HEK293T (cell line): Measurements from ENCODE around the gene ATP10A.
"Not testable (repeated sequence)": the region's sequence is repeated elsewhere in the genome, so short reads cannot be mapped to it uniquely, and the experiment has no call there.

Experiments used
- CTCF ChIA-PET: fragments of 350-600 bp; formaldehyde crosslinking; extraction: SDS; loops from one replicate; lab custom pipeline; 2021; ENCODE audit warnings: antibody characterized with exemption, inconsistent platforms; lab: Yijun Ruan, JAX
- POLR2A ChIA-PET: fragments of 350-600 bp; formaldehyde crosslinking; extraction: SDS; loops from one replicate; lab custom pipeline; 2020; ENCODE audit warnings: antibody characterized with exemption, inconsistent platforms; lab: Yijun Ruan, JAX
- DNase-seq: peaks from one replicate; pipeline ENCODE4 v3.0.0; 2012; ENCODE audit warnings: mixed read lengths; ENCODE audit errors: extremely low spot score
- ARNT ChIP-seq: fragments of 450-650 bp; IDR thresholded peaks from 2 replicates; pipeline ENCODE4 v1.6.1; 2017; ENCODE audit warnings: mild to moderate bottlenecking
- BHLHE40 ChIP-seq: fragments of 450-650 bp; IDR thresholded peaks from 2 replicates; pipeline ENCODE4 v1.6.1; 2016; ENCODE audit warnings: mild to moderate bottlenecking, moderate library complexity, borderline replicate concordance
- CTBP1 ChIP-seq: fragments of 450-650 bp; IDR thresholded peaks from 2 replicates; pipeline ENCODE4 v1.6.1; 2016; ENCODE audit warnings: borderline replicate concordance
- ELF4 ChIP-seq: fragments of 450-650 bp; IDR thresholded peaks from 2 replicates; pipeline ENCODE4 v1.6.1; 2017; ENCODE audit warnings: antibody characterized with exemption
- FOXA1 ChIP-seq: fragments of 450-650 bp; IDR thresholded peaks from 2 replicates; pipeline ENCODE4 v1.6.1; 2016; ENCODE audit warnings: mild to moderate bottlenecking
- FOXK2 ChIP-seq: fragments of 450-650 bp; IDR thresholded peaks from 2 replicates; pipeline ENCODE4 v1.6.1; 2016; ENCODE audit warnings: mild to moderate bottlenecking
- FOXM1 ChIP-seq: fragments of 450-650 bp; IDR thresholded peaks from 2 replicates; pipeline ENCODE4 v1.6.1; 2017; ENCODE audit warnings: mild to moderate bottlenecking, borderline replicate concordance
- HDGF ChIP-seq: fragments of 450-650 bp; IDR thresholded peaks from 2 replicates; pipeline ENCODE4 v1.6.1; 2017; ENCODE audit warnings: antibody characterized with exemption, borderline replicate concordance
- L3MBTL2 ChIP-seq: fragments of 450-650 bp; conservative IDR thresholded peaks from 2 replicates; pipeline ENCODE4 v1.6.1; 2016; ENCODE audit warnings: mild to moderate bottlenecking
- LEF1 ChIP-seq: fragments of 450-650 bp; IDR thresholded peaks from 2 replicates; pipeline ENCODE4 v1.6.1; 2017; ENCODE audit warnings: mild to moderate bottlenecking, borderline replicate concordance
- NFRKB ChIP-seq: fragments of 450-650 bp; IDR thresholded peaks from 2 replicates; pipeline ENCODE4 v1.6.1; 2016; ENCODE audit warnings: mild to moderate bottlenecking, moderate library complexity
- SP1 ChIP-seq: fragments of 450-650 bp; IDR thresholded peaks from 2 replicates; pipeline ENCODE4 v1.6.1; 2017
- SUZ12 ChIP-seq: fragments of 450-650 bp; IDR thresholded peaks from 2 replicates; pipeline ENCODE4 v1.6.1; 2016; ENCODE audit warnings: mild to moderate bottlenecking
- TARDBP ChIP-seq: fragments of 450-650 bp; IDR thresholded peaks from 2 replicates; pipeline ENCODE4 v1.6.1; 2016
- ZNF384 ChIP-seq: fragments of 450-650 bp; IDR thresholded peaks from 2 replicates; pipeline ENCODE4 v1.6.1; 2016
- TF ChIP-seq, protein P1 (sequence below): fragments of 450-650 bp; IDR thresholded peaks from 2 replicates; pipeline ENCODE4 v1.6.1; 2016

The ATP10A gene

DNA sequence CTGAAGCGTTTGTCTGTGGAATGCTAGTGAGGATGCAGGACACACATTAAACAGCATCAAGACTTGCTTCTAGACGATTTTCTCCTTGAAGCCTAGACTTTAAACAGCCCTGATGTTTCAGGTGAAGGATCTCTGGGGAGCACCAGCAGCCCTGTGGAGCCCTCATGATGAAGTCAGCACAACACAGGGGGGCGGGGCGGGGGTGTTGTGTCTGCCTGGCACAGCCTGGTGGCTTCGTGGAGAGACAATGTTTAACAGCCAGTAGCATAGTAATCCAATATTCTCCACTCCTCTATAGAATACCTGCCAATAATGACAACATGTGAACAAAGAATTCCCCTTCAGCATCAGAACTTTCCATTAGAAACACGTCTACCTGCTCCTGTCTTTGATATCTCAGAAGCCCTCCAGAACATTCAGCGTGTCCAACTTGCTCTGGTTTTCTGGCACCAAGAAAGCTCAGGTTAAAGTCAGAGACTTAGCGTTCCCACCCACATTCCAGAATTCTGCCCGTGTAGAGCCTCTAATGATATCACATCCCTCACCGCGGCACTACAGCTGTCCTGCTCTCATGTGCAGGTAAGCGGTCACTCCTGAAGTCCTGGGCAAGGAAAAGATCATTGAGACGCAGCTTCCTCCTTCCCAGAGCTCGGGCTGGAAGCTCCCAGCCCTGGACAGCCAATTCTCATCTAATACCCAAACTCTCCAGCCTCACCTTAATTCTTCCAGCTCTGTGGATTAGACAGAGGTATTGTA lies 98.0 kb downstream of the ATP10A start:
- POLR2A ChIA-PET, result no interaction called here
- no peak for DNase-seq
- TF ChIP-seq HDGF, result no peak
- TF ChIP-seq SUZ12, result no peak
- no peak for TF ChIP-seq ELF4
- no peak for TF ChIP-seq L3MBTL2
- TF ChIP-seq ZNF384, result no peak
- CTCF ChIA-PET, result no interaction called here

DNA sequence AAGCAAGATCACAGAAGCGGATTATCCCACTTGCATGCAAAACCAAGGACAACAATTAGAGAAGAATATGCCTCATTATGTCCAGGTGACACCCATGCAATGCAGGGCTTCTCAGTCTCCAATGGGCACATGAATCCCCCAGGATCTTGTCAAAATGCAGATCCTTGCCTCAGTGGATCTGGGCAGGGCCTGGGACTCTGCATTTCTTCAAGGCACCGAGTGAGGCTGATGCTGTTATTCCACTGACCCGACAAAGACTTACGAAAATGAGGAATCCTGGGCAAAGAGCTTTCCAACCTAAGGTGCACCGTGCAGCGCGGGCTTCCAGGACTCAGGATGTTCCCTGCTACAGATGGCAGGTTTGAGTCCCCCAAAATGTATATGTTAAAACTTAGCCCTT lies 99.2 kb downstream of the ATP10A start:
- POLR2A ChIA-PET, result no interaction called here
- no peak for DNase-seq
- CTCF ChIA-PET, result no interaction called here
- TF ChIP-seq FOXA1, result no peak
- TF ChIP-seq TARDBP, result no peak
- TF ChIP-seq, protein P1, sequence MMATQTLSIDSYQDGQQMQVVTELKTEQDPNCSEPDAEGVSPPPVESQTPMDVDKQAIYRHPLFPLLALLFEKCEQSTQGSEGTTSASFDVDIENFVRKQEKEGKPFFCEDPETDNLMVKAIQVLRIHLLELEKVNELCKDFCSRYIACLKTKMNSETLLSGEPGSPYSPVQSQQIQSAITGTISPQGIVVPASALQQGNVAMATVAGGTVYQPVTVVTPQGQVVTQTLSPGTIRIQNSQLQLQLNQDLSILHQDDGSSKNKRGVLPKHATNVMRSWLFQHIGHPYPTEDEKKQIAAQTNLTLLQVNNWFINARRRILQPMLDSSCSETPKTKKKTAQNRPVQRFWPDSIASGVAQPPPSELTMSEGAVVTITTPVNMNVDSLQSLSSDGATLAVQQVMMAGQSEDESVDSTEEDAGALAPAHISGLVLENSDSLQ, result no peak
- TF ChIP-seq FOXK2, result no peak
- TF ChIP-seq L3MBTL2, result no peak
- no peak for TF ChIP-seq NFRKB
- TF ChIP-seq SUZ12, result no peak
- TF ChIP-seq LEF1, result no peak
- TF ChIP-seq ZNF384, result no peak
- TF ChIP-seq FOXM1, result no peak

GRCh38 chr15:25763331-25763751 lies 99.8 kb downstream of the ATP10A start:
- ChIA-PET CTCF (no interaction called here), POLR2A (no interaction called here)
- no peak for DNase-seq
- TF ChIP-seq HDGF, result no peak
- no peak for TF ChIP-seq NFRKB
- no peak for TF ChIP-seq FOXM1
- TF ChIP-seq L3MBTL2, result no peak
- TF ChIP-seq ZNF384, result no peak
- TF ChIP-seq ARNT, result no peak
- no peak for TF ChIP-seq FOXA1
- TF ChIP-seq CTBP1, result no peak

- ChIA-PET POLR2A (no interaction called here), CTCF (no interaction called here)
- TF ChIP-seq NFRKB (no peak), ZNF384 (no peak), LEF1 (no peak), FOXA1 (no peak), SP1 (no peak), HDGF (no peak), TARDBP (no peak), ARNT (no peak), SUZ12 (no peak), L3MBTL2 (no peak), FOXM1 (no peak), ELF4 (no peak), CTBP1 (no peak), BHLHE40 (no peak)
- TF ChIP-seq, protein P1, result no peak
- DNase-seq, result no peak
These were observed 101.0 kb downstream of the ATP10A start for GRCh38 chr15:25761971-25762662.

DNA sequence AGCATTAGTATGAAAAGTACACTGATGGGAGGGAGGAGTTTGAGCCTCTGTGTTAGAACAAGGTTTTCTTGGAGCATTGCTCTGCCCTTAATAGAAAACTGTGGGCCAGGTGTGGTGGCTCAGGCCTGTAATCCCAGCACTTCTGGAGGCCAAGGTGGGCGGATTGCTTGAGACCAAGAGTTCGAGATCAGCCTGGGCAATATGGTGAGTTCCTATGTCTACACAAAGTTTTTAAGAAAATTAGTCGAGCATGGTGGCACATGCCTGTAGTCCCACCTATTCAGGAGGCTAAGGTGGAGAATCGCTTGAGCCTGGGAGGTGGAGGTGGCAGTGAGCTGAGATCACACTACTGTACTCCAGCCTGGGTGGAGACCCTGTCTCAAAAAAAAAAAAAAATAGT lies 103.7 kb downstream of the ATP10A start:
- TF ChIP-seq ARNT, result no peak
- TF ChIP-seq ELF4, result no peak
- TF ChIP-seq NFRKB, result no peak
- TF ChIP-seq HDGF, result no peak
- TF ChIP-seq LEF1, result no peak
- no peak for TF ChIP-seq L3MBTL2
- no peak for TF ChIP-seq BHLHE40
- no peak for TF ChIP-seq CTBP1
- TF ChIP-seq, protein P1, result no peak
- no peak for TF ChIP-seq ZNF384
- TF ChIP-seq FOXA1, result no peak
- TF ChIP-seq SP1, result no peak
- DNase-seq, result no peak
- ChIA-PET CTCF (no interaction called here), POLR2A (no interaction called here)

DNA sequence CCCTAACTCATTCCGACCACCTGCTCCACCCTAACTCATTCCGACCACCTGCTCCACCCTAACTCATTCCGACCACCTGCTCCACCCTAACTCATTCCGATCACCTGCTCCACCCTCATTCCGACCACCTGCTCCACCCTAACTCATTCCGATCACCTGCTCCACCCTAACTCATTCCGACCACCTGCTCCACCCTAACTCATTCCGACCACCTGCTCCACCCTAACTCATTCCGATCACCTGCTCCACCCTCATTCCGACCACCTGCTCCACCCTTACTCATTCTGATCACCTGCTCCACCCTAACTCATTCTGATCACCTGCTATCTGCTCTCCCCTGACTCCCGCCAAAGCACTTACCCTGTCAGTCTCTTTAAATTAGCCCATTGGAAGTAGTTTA lies 104.5 kb downstream of the ATP10A start:
- POLR2A ChIA-PET, DNase-seq, CTCF ChIA-PET: not testable (repeated sequence)

- no peak for DNase-seq
- ChIA-PET CTCF (interaction anchor here (0.6 kb wide), 1 partner anchor 9 kb away, joined by 3 read pairs; no protein-coding TSS in a partner anchor), POLR2A (no interaction called here)
- TF ChIP-seq FOXK2 (no peak), SP1 (no peak), SUZ12 (no peak), ELF4 (no peak), LEF1 (no peak), HDGF (no peak), ARNT (no peak), L3MBTL2 (no peak), BHLHE40 (no peak), NFRKB (no peak), FOXM1 (no peak), CTBP1 (no peak), FOXA1 (no peak)
- TF ChIP-seq, protein P1, result no peak
These were observed 119.4 kb downstream of the ATP10A start for GRCh38 chr15:25743548-25744275.
